HG02571 (cell line): ENCODE data around the gene NNAT.
"Not testable (repeated sequence)": the region's sequence is repeated elsewhere in the genome, so short reads cannot be mapped to it uniquely, and the experiment has no call there.

Source experiments
- ATAC-seq: cut with Tn5 transposase; IDR thresholded peaks from one replicate; pipeline ENCODE4 v1.9.1; 2021; ENCODE audit warnings: mild to moderate bottlenecking, moderate library complexity; ENCODE audit not compliant: unreplicated experiment

Gene NNAT

GRCh38 chr20:37521061-37521771, at the start of gene NNAT:
Gene NNAT (plus strand): TSS chr20:37521250. CDS start chr20:37521332, 82 bp downstream.
- no peak for ATAC-seq

GRCh38 chr20:37471741-37472235, 49.3 kb upstream of the NNAT start:
- ATAC-seq: no peak

GRCh38 chr20:37472435-37472834, 48.6 kb upstream of the NNAT start:
- ATAC-seq: not testable (repeated sequence)

GRCh38 chr20:37473249-37474000, 47.6 kb upstream of the NNAT start:
- no peak for ATAC-seq

GRCh38 chr20:37474386-37474785, 46.7 kb upstream of the NNAT start:
- no peak for ATAC-seq

GRCh38 chr20:37475252-37475651, 45.8 kb upstream of the NNAT start:
- no peak for ATAC-seq

GRCh38 chr20:37477041-37477440, 44.0 kb upstream of the NNAT start:
- no peak for ATAC-seq

- ATAC-seq: no peak
Observed at GRCh38 chr20:37479266-37479665, 41.8 kb upstream of the NNAT start.

- ATAC-seq: no peak
Observed at GRCh38 chr20:37479925-37480691, 40.9 kb upstream of the NNAT start.

GRCh38 chr20:37480919-37481318, 40.1 kb upstream of the NNAT start:
- ATAC-seq: no peak

- no peak for ATAC-seq
Observed at GRCh38 chr20:37481610-37482009, 39.4 kb upstream of the NNAT start.

- ATAC-seq: no peak
Observed at GRCh38 chr20:37484331-37484730, 36.7 kb upstream of the NNAT start.

GRCh38 chr20:37486209-37486608, 34.8 kb upstream of the NNAT start:
- ATAC-seq: not testable (repeated sequence)

- no peak for ATAC-seq
Observed at GRCh38 chr20:37490663-37491350, 30.2 kb upstream of the NNAT start.

GRCh38 chr20:37492096-37492625, 28.9 kb upstream of the NNAT start:
- ATAC-seq: no peak

GRCh38 chr20:37492945-37493344, 28.1 kb upstream of the NNAT start:
- ATAC-seq: no peak

- ATAC-seq: no peak
Observed at GRCh38 chr20:37494301-37494700, 26.7 kb upstream of the NNAT start.

GRCh38 chr20:37494796-37495195, 26.3 kb upstream of the NNAT start:
- ATAC-seq: no peak

- ATAC-seq: no peak
Observed at GRCh38 chr20:37498066-37498665, 22.9 kb upstream of the NNAT start.

GRCh38 chr20:37500311-37500710, 20.7 kb upstream of the NNAT start:
- ATAC-seq: no peak
